CD8-positive, alpha-beta memory T cell (primary cell): ENCODE measurements around the gene STOM. TPM values are rescaled to one million over a fixed set of nuclear protein-coding genes. Genes with fewer than 3 reads are reported as not detected.
A peak's percentile ranks its signal among the peaks of the same experiment; 100 is the strongest.

Experiments used
- CTCF ChIA-PET: fragments of 350-600 bp; sonication (Branson Sonifier 250); formaldehyde crosslinking; loops from one replicate; lab custom pipeline; 2021; ENCODE audit warnings: antibody characterized with exemption; lab: Charles Lee
- POLR2A ChIA-PET: fragments of 350-600 bp; sonication (Branson Sonifier 250); formaldehyde crosslinking; loops from one replicate; lab custom pipeline; 2021; ENCODE audit warnings: antibody characterized with exemption; lab: Charles Lee
- DNase-seq, 5 donors: peaks; one replicate each; pipeline versions ENCODE4 v3.0.0 to v3.0.0-alpha.2; 2020 to 2022; ENCODE audit warnings: mixed read lengths in 1 of 5
- H3K27ac ChIP-seq: one replicate; pipeline ENCODE4 v1.7.0; 2013; ENCODE audit warnings: low read depth, mild to moderate bottlenecking, low read length, moderate library complexity
- H3K27me3 ChIP-seq: 2 replicates; pipeline ENCODE4 v1.7.0; 2013; ENCODE audit warnings: low read length, mild to moderate bottlenecking; ENCODE audit not compliant: insufficient read depth, poor library complexity, severe bottlenecking
- H3K36me3 ChIP-seq: 2 replicates; pipeline ENCODE4 v1.7.0; 2013; ENCODE audit warnings: mild to moderate bottlenecking, low read length, moderate library complexity; ENCODE audit not compliant: insufficient read depth
- H3K4me1 ChIP-seq: 2 replicates; pipeline ENCODE4 v1.7.0; 2013; ENCODE audit warnings: mild to moderate bottlenecking, low read length, moderate library complexity; ENCODE audit not compliant: insufficient read depth
- H3K4me3 ChIP-seq: 2 replicates; pipeline ENCODE4 v1.7.0; 2013; ENCODE audit warnings: mild to moderate bottlenecking, low read length
- H3K9me3 ChIP-seq: 2 replicates; pipeline ENCODE4 v1.7.0; 2013; ENCODE audit warnings: mild to moderate bottlenecking, low read length
- H3K27ac Mint-ChIP-seq, 8 donors: one replicate each; pipeline ENCODE4 v1.8.0; 2020 to 2021; ENCODE audit warnings: mixed read lengths in 8 of 8, mild to moderate bottlenecking in 6 of 8, inconsistent platforms in 3 of 8, moderate library complexity in 3 of 8
- H3K27me3 Mint-ChIP-seq, 2 donors: one replicate each; pipeline ENCODE4 v1.8.0; 2020 to 2021; ENCODE audit warnings: mixed read lengths in 2 of 2, mild to moderate bottlenecking in 1 of 2, moderate library complexity in 1 of 2
- H3K36me3 Mint-ChIP-seq, 3 donors: one replicate each; pipeline ENCODE4 v1.8.0; 2020 to 2021; ENCODE audit warnings: mixed read lengths in 3 of 3, inconsistent platforms in 1 of 3, mild to moderate bottlenecking in 1 of 3
- H3K4me1 Mint-ChIP-seq, 3 donors: one replicate each; pipeline ENCODE4 v1.8.0; 2020 to 2021; ENCODE audit warnings: mixed read lengths in 3 of 3, inconsistent platforms in 1 of 3, mild to moderate bottlenecking in 1 of 3
- H3K4me3 Mint-ChIP-seq, 7 donors: one replicate each; pipeline ENCODE4 v1.8.0; 2020 to 2021; ENCODE audit warnings: mixed read lengths in 7 of 7, mild to moderate bottlenecking in 6 of 7, moderate library complexity in 4 of 7, inconsistent platforms in 2 of 7
- H3K9me3 Mint-ChIP-seq, 5 donors: one replicate each; pipeline ENCODE4 v1.8.0; 2020 to 2022; ENCODE audit warnings: mixed read lengths in 5 of 5, mild to moderate bottlenecking in 3 of 5, moderate library complexity in 2 of 5, inconsistent platforms in 1 of 5
- polyA plus RNA-seq: library from polyadenylated mRNA; unstranded; fragments of 300-500 nt; fragmentation: Illumina TruSeq; gene quantifications from one replicate; pipeline ENCODE4 v1.2.3, GENCODE V29; 2021
- total RNA-seq, 2 experiments: library from RNA; stranded (reverse); gene quantifications; one replicate each; pipeline ENCODE4 v1.2.3, GENCODE V29; 2021

STOM gene
- total and polyA plus RNA-seq, 3 experiments from 2014 or later: 63.0 to 315 (median 67.3) TPM

DNA sequence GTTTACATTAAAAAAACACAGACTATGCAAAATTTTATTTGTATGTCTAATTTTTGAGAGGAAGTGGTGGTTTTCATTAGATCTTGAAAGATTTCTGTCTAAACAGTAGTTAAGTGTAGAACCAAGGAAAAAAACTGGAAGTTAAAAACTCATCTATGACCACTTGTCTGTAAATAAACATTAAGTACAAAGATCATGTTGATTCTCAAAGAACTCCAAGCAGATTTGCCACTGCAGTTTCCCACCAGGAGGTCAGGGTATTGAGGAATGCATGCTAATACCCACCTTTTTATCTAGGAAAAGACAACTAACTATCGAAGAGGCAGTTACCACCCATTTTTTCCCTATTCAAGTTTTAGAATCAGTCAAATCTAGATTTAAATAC is 1.9 kb downstream of the STOM start:
- CTCF ChIA-PET: interaction anchor here (3.8 kb wide), 1 partner anchor 48 kb away, joined by 30 read pairs; no protein-coding TSS in a partner anchor
- Histone ChIP-seq H3K27ac (no peak overlapping the region), H3K9me3 (no peaks in the 10 kb centered on the region), H3K4me3 (peak overlapping the region; percentile 86), H3K4me1 (peaks cover 46% of the 10 kb centered on the region), H3K36me3 (no peaks in the 10 kb centered on the region), H3K27me3 (no peaks in the 10 kb centered on the region)
- DNase-seq: no peak
- H3K27me3 Mint-ChIP-seq: peaks cover 0 to 2% of the 10 kb centered on the region in 2 donors
- H3K9me3 Mint-ChIP-seq: no peaks in the 10 kb centered on the region
- POLR2A ChIA-PET: interaction anchor here (0.7 to 1.6 kb wide), 4 partner anchors 14 to 251 kb away, joined by 3 to 16 read pairs (median 4); no protein-coding TSS in a partner anchor
- peaks cover 76 to 85% (median 84%) of the 10 kb centered on the region in 3 donors for H3K4me1 Mint-ChIP-seq
- peak overlapping the region; percentile 84 to 98 (median 96) for H3K27ac Mint-ChIP-seq
- peak overlapping the region; percentile 92 to 99 (median 95) for H3K4me3 Mint-ChIP-seq
- H3K36me3 Mint-ChIP-seq: peaks cover 0 to 38% (median 3%) of the 10 kb centered on the region in 3 donors

DNA sequence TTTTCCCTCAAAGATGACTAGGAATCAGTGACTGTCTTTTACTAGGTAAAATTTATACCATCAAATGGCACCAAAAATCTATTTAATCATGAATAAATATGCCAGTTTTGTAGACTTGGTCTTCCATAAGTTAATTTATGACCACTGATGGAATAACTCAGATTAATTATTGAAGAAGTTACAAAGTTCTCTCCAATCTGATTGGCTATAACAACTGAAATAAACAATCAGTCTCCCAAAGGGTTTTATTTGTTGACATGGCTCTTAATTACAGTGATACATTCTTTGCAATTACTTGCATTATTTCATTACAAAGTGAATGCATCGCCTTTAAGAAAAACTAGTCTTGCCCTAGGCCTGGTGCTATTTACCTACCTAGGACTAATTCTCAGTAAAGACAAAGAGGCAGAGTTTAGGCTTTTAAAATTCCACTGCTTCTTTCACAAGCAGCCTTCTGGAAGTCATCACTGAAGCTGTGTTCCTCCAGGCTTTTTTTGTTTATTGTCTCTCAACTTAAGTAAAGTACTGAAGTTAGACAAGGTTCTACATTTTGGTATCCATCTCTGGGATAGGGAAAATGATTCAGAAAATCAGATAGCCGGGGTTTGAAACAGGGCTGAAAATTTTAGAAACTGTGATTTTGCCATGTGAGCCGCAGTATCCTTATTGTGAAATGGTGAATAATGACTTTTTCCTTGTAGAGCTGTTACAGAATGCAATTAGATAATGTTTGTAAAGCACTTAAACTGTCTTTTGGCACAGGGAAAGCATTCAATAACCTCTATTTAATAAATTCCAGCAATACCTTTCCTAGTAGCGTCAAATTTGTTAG is 2.5 kb downstream of the STOM start:
- Histone ChIP-seq H3K27me3 (no peaks in the 10 kb centered on the region), H3K4me3 (no peak overlapping the region), H3K27ac (no peak overlapping the region), H3K9me3 (no peaks in the 10 kb centered on the region), H3K36me3 (no peaks in the 10 kb centered on the region), H3K4me1 (peaks cover 46% of the 10 kb centered on the region)
- ChIA-PET CTCF (interaction anchor here (0.8 to 3.8 kb wide), 2 partner anchors 13 to 47 kb away, joined by 3 to 30 read pairs; no protein-coding TSS in a partner anchor), POLR2A (interaction anchor here (1.0 to 1.4 kb wide), 3 partner anchors 10 to 14 kb away, joined by 4 to 6 read pairs (median 4); no protein-coding TSS in a partner anchor)
- H3K36me3 Mint-ChIP-seq: peaks cover 0 to 38% (median 3%) of the 10 kb centered on the region in 3 donors
- peaks cover 76 to 85% (median 84%) of the 10 kb centered on the region in 3 donors for H3K4me1 Mint-ChIP-seq
- peak overlapping the region; percentile 84 to 98 (median 96) for H3K27ac Mint-ChIP-seq
- DNase-seq: no peak
- peaks cover 0 to 2% of the 10 kb centered on the region in 2 donors for H3K27me3 Mint-ChIP-seq
- H3K9me3 Mint-ChIP-seq: no peaks in the 10 kb centered on the region
- peak overlapping the region; percentile 92 to 99 (median 95) for H3K4me3 Mint-ChIP-seq

DNA sequence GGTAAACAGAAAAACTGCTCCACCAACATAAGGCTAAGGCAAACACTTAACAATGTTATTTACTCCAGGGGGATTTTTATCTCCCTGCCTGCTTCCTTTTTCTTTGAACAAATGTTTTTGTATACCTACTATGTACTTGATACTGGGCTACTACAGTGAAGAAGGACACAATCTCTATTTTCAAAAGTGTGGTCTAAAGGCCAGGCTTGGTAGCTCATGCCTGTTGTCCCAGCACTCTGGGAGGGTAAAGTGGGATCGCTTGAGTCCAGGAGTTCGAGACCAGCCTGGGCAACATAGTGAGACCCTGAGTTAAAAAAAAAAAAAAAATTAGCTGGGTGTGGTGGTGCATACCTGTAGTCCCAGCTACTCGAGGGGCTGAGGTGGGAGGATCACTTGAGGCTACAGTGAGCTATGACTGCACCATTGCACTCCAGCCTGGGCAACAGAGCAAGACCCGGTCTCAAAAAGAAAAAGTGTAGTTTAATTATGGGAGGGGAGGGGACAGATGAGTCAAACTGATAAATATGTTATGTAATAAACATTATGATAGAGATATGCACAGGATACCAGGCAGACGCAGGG is 3.3 kb downstream of the STOM start:
- H3K36me3 ChIP-seq: no peaks in the 10 kb centered on the region
- H3K4me1 ChIP-seq: peaks cover 46% of the 10 kb centered on the region
- H3K27me3 ChIP-seq: no peaks in the 10 kb centered on the region
- ChIA-PET POLR2A (interaction anchor here (1.1 to 1.4 kb wide), 2 partner anchors 9 to 13 kb away, joined by 4 to 6 read pairs; no protein-coding TSS in a partner anchor), CTCF (interaction anchor here (3.8 to 4.7 kb wide), 2 partner anchors 13 to 46 kb away, joined by 12 to 30 read pairs; no protein-coding TSS in a partner anchor)
- peaks cover 73 to 85% (median 84%) of the 10 kb centered on the region in 3 donors for H3K4me1 Mint-ChIP-seq
- no peaks in the 10 kb centered on the region for H3K9me3 Mint-ChIP-seq
- peak overlapping the region; percentile 54 to 97 (median 93) for H3K4me3 Mint-ChIP-seq
- no peak overlapping the region for H3K4me3 ChIP-seq
- no peaks in the 10 kb centered on the region for H3K9me3 ChIP-seq
- H3K36me3 Mint-ChIP-seq: peaks cover 0 to 38% (median 3%) of the 10 kb centered on the region in 3 donors
- H3K27me3 Mint-ChIP-seq: peaks cover 0 to 2% of the 10 kb centered on the region in 2 donors
- peak overlapping the region; percentile 32 to 95 (median 82) for H3K27ac Mint-ChIP-seq
- H3K27ac ChIP-seq: no peak overlapping the region
- no peak for DNase-seq

GRCh38 chr9:121365564-121365963 is 4.5 kb downstream of the STOM start:
- ChIA-PET POLR2A (no interaction called here), CTCF (interaction anchor here (1.5 to 4.7 kb wide), 3 partner anchors 12 to 45 kb away, joined by 4 to 19 read pairs (median 12); no protein-coding TSS in a partner anchor)
- Histone ChIP-seq H3K9me3 (no peaks in the 10 kb centered on the region), H3K27me3 (no peaks in the 10 kb centered on the region), H3K4me3 (no peak overlapping the region), H3K36me3 (no peaks in the 10 kb centered on the region), H3K27ac (no peak overlapping the region), H3K4me1 (peaks cover 44% of the 10 kb centered on the region)
- Mint-ChIP-seq H3K4me3 (peak overlapping the region; percentile 2 to 76 (median 35)), H3K4me1 (peaks cover 74 to 87% (median 86%) of the 10 kb centered on the region in 3 donors), H3K9me3 (no peaks in the 10 kb centered on the region), H3K36me3 (peaks cover 0 to 37% (median 3%) of the 10 kb centered on the region in 3 donors), H3K27ac (peak overlapping the region; percentile 2 to 90 (median 50)), H3K27me3 (peaks cover 0 to 2% of the 10 kb centered on the region in 2 donors)
- DNase-seq: no peak

GRCh38 chr9:121364886-121365285 is 5.2 kb downstream of the STOM start:
- Mint-ChIP-seq H3K36me3 (peaks cover 0 to 34% (median 3%) of the 10 kb centered on the region in 3 donors), H3K27ac (peak overlapping the region; percentile 8 to 90 (median 58)), H3K9me3 (no peaks in the 10 kb centered on the region), H3K27me3 (no peaks in the 10 kb centered on the region), H3K4me1 (peaks cover 74 to 88% (median 88%) of the 10 kb centered on the region in 3 donors), H3K4me3 (peak overlapping the region; percentile 2 to 46 (median 33))
- DNase-seq: no peak
- Histone ChIP-seq H3K4me3 (no peak overlapping the region), H3K9me3 (no peaks in the 10 kb centered on the region), H3K4me1 (peaks cover 43% of the 10 kb centered on the region), H3K36me3 (no peaks in the 10 kb centered on the region), H3K27ac (no peak overlapping the region), H3K27me3 (no peaks in the 10 kb centered on the region)
- POLR2A ChIA-PET: interaction anchor here (1.5 to 1.6 kb wide), 2 partner anchors 12 to 16 kb away, joined by 3 to 5 read pairs; no protein-coding TSS in a partner anchor
- CTCF ChIA-PET: interaction anchor here (1.4 to 4.7 kb wide), 4 partner anchors 11 to 163 kb away, joined by 3 to 19 read pairs (median 8); partner anchors contain the start of gene RAB14

DNA sequence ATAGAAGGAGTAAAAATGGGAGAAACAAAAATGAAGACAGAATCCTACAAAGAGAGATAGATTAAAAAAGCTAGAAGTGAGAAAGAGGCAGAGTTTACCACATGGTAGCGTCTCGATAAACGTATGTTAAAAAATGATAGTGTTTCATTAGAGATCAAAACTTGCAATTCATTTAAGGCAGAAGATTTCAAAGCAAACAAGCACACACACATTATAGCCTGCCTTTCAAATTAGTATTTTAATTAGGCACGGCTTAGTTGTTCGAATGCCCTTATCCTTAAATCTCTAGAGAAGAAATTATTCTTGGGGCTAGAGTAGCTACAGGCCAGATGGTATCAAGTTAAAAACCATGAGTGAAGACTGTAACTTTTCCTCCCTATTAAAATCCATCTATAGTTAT is 6.0 kb downstream of the STOM start:
- ChIA-PET POLR2A (interaction anchor here (1.5 to 1.6 kb wide), 2 partner anchors 11 to 16 kb away, joined by 3 to 5 read pairs; no protein-coding TSS in a partner anchor), CTCF (interaction anchor here (1.4 to 4.7 kb wide), 4 partner anchors 10 to 162 kb away, joined by 3 to 19 read pairs (median 8); partner anchors contain the start of gene RAB14)
- Histone ChIP-seq H3K4me3 (no peak overlapping the region), H3K4me1 (peaks cover 47% of the 10 kb centered on the region), H3K36me3 (no peaks in the 10 kb centered on the region), H3K27ac (no peak overlapping the region), H3K9me3 (no peaks in the 10 kb centered on the region), H3K27me3 (no peaks in the 10 kb centered on the region)
- Mint-ChIP-seq H3K27ac (peak overlapping the region; percentile 23 to 84 (median 63)), H3K36me3 (peaks cover 0 to 30% (median 3%) of the 10 kb centered on the region in 3 donors), H3K4me1 (peaks cover 82 to 96% (median 96%) of the 10 kb centered on the region in 3 donors), H3K27me3 (no peaks in the 10 kb centered on the region), H3K4me3 (peak overlapping the region; percentile 11 to 62 (median 26)), H3K9me3 (no peaks in the 10 kb centered on the region)
- no peak for DNase-seq

DNA sequence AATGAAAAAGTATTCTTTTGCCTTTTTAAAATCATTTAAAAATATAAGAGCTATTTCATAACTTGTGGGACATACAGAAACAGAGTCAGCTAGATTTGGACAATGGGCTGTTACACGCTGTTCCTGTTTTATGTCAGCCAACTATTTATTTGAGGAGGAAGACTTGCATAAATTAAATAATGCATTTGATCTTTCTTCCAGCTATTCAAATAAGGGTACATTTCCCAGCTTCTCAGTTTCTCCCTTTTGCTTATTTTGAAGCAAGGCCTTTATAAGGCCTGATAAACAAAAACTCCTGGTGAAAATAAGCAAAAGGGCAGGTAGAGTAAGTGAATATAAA is 6.5 kb downstream of the STOM start:
- Histone ChIP-seq H3K27me3 (no peaks in the 10 kb centered on the region), H3K27ac (no peak overlapping the region), H3K36me3 (no peaks in the 10 kb centered on the region), H3K4me3 (no peak overlapping the region), H3K9me3 (no peaks in the 10 kb centered on the region), H3K4me1 (peaks cover 48% of the 10 kb centered on the region)
- CTCF ChIA-PET: interaction anchor here (0.9 to 4.7 kb wide), 3 partner anchors 10 to 43 kb away, joined by 4 to 19 read pairs (median 12); no protein-coding TSS in a partner anchor
- POLR2A ChIA-PET: interaction anchor here (1.6 kb wide), 1 partner anchor 15 kb away, joined by 3 read pairs; no protein-coding TSS in a partner anchor
- H3K4me1 Mint-ChIP-seq: peaks cover 84 to 97% (median 96%) of the 10 kb centered on the region in 3 donors
- H3K4me3 Mint-ChIP-seq: peak overlapping the region in 6 of 7 donors; percentile 16 to 62 (median 28)
- H3K9me3 Mint-ChIP-seq: no peaks in the 10 kb centered on the region
- H3K27me3 Mint-ChIP-seq: no peaks in the 10 kb centered on the region
- DNase-seq: no peak
- peak overlapping the region in 7 of 8 donors; percentile 8 to 84 (median 73) for H3K27ac Mint-ChIP-seq
- peaks cover 0 to 26% (median 3%) of the 10 kb centered on the region in 3 donors for H3K36me3 Mint-ChIP-seq
